ENCODE results near the gene EXOC6B. TPM values are rescaled to one million over a fixed set of nuclear protein-coding genes. Genes with fewer than 3 reads are reported as not detected.
"Not testable (repeated sequence)": the region's sequence is repeated elsewhere in the genome, so short reads cannot be mapped to it uniquely, and the experiment has no call there.

The EXOC6B gene
- total RNA-seq, 1 donor: 9.2 TPM

DNA sequence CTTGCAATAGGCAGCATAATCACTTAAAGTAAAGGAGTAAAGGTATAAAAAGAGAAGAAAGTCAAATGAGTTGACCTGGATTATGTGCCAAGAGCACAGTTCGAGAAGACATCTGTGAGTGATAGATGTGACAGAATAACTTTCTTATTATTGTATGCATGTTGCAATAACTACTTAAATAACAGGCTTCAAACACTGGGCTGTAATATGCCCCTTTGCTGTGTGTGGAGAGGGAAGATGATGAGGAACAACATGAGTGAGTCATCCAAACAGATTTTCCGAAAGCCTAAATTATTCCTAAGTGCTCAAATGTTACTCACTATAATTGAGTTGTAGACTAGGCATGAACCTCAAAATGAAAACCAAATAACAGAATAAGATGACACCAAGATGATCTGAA, 328.1 kb downstream of the EXOC6B start:
- no peak for DNase-seq (ENCODE audit: low read depth in 2 of 3, low spot score in 2 of 3)

DNA sequence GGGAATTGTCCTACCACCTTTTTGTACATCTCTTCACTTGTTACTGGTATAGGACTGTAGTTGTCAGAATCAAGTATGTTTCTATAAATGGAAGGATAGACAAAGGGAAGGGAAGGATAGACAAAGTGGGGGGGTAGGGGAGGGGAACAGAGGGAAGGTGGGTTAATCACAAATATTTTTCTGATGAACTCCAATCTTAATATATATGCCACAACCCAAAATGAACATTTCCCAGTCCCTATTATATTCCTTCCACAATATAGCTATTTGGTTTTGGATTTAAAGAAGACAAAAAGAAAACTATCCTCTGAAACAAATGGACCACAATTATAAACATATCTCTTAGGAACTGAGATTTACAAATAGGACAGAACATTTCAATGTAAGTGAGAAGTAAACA, 329.4 kb downstream of the EXOC6B start:
- no peak for DNase-seq (ENCODE audit: low read depth in 2 of 3, low spot score in 2 of 3)

DNA sequence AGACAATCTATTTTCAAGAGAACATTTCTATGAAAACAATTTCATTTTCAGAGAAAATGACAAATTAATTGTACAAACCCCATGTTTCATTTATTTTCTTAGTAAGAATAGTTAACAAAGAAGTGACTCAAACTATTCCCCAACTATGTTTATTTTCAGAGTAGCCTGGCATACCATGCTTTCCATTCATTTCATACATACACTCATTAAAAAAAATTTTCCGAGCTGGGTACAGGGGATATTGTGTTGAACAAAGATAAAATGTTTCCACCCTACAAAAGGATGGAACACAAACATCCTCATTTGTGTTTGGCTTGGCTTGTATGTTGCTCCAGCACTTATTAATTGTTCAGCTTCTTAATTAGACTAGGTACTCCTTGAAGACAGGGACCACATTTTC, 331.4 kb downstream of the EXOC6B start:
- DNase-seq (ENCODE audit: low read depth in 2 of 3, low spot score in 2 of 3): no peak

DNA sequence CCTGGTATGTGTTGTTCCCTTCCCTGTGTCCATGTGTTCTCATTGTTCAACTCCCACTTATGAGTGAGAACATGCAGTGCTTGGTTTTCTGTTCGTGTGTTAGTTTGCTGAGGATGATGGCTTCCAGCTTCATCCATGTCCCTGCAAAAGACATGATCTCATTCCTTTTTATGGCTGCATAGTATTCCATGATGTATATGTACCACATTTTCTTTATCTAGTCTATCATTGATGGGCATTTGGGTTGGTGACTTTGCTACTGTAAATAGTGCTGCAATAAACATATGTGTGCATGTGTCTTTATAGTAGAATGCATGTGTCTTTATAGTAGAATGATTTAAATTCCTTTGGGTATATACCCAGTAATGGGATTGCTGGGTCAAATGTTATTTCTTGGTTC, 341.2 kb downstream of the EXOC6B start:
- DNase-seq (ENCODE audit: low read depth in 2 of 3, low spot score in 2 of 3): not testable (repeated sequence)

DNA sequence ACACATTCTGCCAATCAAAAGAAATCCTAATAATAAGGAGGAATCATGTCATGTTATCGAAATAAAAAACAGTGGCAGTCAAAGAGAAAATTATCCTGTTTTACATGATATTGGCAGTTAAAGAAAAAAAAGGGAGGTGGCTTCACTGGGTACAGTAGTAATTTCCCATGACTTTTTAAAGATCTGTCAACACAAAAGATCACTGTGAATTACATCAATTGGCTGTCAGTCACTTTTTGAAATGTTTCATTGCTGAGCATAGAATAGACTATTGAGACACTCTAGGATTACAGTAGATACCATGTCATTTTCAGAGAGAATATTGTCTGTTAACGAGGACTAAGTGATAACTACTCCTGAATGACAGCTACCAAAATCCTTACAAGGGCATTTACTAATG, 342.5 kb downstream of the EXOC6B start:
- DNase-seq (ENCODE audit: low read depth in 2 of 3, low spot score in 2 of 3): no peak

DNA sequence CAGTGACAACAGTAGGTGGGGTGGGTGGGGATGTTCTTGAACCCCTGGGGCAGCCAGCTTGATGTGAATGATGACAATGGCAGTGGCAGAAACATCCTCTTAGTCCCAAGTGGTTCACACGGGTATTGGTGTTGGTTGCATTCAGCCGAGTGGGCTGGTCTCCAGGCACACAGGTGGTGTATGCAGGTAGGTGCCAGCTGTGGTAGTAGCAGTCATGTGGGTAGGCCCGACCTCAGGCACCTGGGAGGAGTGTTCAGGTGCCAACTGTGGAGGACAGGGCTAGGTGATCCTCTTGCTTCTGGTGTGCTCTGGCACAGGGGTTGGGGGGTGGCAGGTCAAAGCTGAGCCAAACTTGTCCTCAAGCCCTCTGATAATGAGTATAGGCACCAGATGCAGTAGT, 350.6 kb downstream of the EXOC6B start:
- DNase-seq (ENCODE audit: low read depth in 2 of 3, low spot score in 2 of 3): no peak

DNA sequence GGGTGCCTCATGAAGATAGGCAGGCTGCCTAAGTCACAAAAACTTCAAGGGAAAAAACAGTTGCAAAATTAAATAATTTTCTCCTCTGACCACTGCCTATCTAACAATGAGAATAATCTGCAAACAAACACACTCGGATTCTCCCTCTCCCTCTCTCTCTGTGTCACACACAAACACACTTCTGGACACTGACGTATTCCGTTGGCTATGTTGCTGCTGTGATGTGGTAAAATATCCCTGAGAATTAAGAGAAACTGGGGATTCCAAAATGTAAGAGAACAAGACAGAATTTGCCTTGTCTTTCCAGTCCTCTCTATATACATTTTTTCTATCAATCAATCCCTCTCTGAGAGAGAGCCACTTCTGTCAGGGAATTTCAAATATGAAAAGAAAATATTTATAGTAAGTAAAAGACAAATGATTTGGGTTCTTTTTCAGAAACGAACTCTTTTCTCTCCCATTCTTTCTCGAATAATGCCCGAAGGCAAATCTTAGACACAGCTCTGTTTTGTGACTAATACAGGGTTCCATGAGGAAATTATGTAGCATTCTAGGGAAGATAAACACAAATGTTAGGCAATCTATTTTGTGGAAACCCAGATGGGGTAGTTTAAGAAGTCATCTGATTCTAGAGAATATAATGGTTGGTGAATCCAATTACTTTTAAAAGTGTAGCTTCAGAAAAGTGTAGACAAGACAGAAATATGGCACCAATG, 367.9 kb downstream of the EXOC6B start:
- DNase-seq (ENCODE audit: low read depth in 2 of 3, low spot score in 2 of 3): no peak

DNA sequence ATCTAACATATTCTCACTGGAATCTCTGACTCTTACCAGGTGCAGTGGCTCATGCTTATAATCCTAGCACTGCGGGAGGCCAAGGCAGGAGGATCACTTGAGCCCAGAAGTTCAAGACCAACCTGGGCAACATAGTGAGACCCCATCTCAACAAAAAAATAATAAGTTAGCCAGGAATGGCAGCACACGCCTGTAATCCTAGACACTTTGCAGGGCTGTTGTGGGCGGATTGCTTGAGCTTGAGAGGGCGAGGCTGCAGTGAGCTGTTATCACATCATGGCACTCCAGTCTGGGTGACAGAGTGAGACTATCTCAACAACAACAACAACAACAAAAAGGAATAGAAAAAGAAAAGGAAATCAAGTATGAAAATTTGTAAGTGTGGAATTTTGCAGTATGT, 371.6 kb downstream of the EXOC6B start:
- DNase-seq (ENCODE audit: low read depth in 2 of 3, low spot score in 2 of 3): no peak

DNA sequence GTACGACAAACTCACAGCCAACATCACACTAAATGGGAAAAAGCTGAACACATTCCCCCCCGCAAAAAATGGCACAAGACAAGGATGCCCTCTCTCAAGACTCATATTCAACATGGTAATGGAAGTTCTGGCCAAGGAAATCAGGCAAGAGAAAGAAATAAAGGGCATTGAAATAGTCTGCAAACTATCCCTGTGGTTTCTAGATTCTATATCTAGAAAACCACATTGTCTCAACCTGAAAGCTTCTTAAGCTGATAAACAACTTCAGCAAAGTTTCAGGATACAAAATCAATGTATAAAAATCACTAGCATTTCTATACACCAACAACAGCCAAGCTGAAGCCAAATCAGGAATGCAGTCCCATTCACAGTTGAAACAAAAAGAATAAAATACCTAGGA, 383.6 kb downstream of the EXOC6B start:
- no peak for DNase-seq (ENCODE audit: low read depth in 2 of 3, low spot score in 2 of 3)

DNA sequence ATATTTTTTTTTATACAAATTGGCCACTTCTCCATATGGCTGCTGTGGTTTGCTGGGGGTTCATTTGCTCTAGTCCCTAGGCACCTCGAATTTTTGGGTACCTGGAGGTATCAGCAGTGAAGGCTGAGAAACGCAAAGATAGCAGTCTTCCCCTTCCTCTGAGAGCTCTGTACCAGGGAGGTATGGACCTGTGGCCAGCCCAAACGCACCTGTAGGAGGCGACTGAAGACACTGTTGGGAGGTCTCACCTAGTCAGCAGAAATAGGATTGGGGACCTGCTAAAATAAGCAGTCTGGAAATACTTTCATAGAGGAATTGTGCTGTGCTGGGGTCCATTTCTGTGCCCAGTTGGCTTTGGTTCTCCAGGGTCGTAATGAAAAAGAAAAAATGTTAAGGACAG, 385.9 kb downstream of the EXOC6B start:
- DNase-seq (ENCODE audit: low read depth in 2 of 3, low spot score in 2 of 3): no peak

DNA sequence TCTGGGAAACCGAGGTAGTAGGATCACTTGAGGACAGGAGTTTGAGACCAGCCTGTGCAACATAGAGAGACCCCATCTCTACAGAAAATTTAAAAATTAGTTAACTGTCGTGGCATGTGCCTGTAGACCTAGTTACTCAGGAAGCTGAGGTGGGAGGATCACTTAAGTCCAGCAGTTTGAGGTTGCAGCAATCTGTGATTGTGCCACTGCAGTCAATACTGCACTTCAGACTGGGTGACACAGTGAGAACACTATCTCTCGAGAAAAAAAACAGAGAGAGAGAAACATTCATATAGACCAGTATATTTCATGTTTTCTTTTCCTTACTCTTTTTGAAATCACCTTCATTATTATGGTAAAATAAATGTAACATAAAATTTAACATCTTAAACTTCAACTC, 387.5 kb downstream of the EXOC6B start:
- DNase-seq (ENCODE audit: low read depth in 2 of 3, low spot score in 2 of 3): no peak

DNA sequence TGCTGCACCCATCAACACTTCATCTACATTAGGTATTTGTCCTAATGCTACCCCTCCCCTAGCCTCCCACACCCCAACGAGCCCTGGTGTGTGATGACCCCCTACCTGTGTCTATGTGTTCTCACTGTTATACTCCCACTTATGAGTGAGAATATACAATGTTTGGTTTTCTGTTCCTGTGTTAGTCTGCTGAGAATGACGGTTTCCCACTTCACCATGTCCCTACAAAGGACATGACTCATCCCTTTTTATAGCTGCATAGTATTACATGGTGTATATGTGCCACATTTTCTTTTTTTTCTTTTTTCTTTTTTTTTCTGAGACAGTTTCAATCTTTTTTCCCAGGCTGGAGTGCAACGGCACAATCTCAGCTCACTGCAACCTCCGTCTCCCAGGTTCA, 394.1 kb downstream of the EXOC6B start:
- DNase-seq (ENCODE audit: low read depth in 2 of 3, low spot score in 2 of 3): no peak

DNA sequence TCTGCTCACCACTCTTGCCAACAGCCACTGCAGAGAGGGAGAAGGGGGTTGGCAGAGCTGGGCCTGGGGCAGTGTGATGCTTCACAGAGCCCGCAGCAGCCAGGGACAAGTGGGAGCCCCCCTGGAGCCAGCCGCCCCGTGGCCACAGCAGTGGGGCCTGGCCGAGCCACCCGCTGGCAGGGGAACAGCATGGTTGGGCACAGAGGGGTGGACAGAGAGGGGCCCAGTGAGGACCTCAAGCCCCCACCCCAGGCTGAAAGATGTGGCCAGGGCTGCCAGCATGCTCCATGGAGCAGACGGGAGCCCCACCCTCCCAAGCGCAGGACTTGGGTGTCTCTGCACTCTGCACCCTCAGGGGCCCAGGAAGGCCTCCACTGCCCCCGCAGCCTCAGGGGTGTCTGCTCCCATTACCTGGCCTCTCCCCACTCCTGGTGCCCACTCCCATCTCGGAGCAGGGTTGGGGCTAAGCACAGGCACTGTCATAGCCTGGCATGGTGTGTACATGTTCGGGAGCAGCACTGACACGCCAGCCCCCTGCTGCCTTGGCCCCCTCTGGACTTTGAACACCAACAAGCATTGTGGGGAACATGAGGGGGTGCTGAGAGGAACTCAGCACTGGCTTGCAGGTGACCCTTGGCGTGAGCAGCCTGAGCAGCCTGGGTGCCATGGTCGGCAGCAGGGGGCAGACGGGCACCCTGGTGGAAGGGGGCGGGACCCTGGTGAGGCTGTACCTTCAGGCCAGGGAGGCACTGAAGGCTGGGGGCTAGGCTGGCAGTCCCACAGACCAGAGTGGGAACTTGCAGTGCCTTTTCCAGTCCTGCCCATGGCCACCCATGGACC, 398.6 kb downstream of the EXOC6B start:
- no peak for DNase-seq (ENCODE audit: low read depth in 2 of 3, low spot score in 2 of 3)

DNA sequence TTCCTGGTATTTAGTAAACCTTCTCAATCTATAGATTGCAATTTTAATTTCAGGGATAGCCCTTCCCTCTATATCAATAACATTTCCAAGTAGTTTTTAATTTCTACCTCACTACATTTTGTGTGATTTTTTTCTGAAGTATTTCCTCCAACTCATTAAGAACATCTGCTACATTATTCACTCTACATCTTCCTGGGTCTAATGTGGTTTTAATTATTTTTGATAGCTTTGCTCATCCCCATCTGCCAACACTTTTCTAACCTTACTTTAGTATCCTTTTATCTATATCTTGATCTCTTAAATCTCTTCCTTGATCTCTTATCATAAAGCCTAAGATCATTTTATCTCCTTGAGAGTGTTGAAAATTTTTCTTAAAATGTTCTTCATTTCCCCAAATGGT, 399.8 kb downstream of the EXOC6B start:
- DNase-seq (ENCODE audit: low read depth in 2 of 3, low spot score in 2 of 3): no peak

DNA sequence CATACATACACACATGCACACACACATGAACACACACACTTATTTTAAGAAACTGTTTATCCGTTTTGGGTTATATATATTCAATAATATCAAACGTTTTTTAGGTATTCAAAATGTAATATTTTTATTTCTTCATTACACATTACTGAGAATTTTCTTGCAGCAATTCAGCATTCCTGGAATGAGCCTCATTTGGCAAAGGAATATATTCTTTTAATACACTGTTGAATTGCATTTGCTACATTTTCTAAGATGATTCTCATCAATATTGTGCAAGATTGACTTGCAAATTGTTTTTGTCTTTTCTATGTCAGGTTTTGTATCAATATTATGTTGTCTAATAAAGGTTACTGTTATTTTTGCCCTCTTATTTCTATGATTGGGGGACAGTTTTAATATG, 402.1 kb downstream of the EXOC6B start:
- DNase-seq (ENCODE audit: low read depth in 2 of 3, low spot score in 2 of 3): no peak

DNA sequence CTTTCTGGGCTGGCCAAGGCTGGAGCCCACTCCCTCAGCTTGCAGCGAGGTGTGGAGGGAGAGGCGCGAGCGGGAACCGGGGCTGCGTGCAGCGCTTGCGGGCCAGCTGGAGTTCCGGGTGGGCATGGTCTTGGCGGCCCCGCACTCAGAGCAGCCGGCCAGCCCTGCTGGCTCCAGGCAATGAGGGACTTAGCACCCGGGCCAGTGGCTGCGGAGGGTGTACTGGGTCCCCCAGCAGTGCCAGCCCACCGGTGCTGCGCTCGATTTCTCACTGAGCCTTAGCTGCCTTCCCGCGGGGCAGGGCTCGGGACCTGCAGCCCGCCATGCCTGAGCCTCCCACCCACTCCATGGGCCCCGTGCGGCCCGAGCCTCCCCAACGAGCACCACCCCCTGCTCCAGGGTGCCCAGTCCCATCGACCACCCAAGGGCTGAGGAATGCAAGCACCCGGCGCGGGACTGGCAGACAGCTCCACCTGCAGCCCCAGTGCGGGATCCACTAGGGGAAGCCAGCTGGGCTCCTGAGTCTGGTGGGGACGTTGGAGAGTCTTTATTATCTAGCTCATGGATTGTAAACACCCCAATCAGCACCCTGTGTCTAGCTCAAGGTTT, 404.0 kb downstream of the EXOC6B start:
- not testable (repeated sequence) for DNase-seq (ENCODE audit: low read depth in 2 of 3, low spot score in 2 of 3)

DNA sequence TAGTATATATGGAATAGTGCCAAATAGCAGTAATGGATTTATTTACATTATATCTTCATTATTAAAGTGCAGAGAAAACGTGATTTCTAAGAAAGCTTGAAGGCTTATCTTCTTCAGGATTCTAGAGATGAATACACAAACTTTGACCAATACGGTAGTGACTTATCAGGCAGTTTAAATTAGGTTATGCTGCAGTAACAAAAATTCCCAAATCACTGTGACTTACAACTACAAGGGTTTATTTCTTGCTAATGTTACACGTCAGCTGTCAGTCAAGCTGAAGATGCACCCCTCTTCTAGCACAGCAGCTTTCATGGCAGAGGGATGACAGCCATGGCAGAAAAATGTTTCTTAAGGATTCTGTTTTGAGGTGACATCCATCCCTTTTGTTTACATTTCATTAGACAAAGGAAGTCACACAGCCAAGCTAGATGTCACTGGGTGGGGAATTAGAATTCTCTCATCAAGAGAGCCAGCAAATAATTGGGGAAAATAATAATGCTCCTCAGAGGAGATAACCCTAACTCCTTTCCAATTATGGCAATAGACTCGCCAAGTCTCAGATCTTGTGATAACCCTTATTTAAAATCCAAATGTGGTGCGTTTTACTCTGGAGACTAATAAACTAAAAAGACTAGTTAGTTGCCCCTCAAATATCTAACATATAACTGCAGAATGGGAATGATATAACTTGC, 409.9 kb downstream of the EXOC6B start:
- no peak for DNase-seq (ENCODE audit: low read depth in 2 of 3, low spot score in 2 of 3)

DNA sequence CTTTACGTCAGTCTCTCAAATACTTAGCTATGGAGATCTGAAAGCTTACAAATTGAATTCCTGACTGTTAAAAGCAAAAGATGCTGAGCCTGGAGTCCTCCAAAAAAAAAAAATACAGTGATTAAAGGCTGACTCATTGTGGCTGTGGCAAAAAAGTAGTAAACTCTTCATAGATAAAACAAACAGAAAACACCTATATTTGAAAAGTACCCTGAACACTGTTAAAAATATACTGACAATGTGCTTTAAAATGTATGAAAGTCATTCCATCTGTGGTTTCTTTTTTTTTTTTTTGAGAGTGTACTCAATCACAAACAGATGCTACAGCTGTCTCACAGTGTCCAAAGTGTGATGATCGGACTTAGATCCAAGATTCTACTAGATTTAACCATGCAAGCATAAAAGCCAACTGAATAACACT, 410.6 kb downstream of the EXOC6B start:
- DNase-seq (ENCODE audit: low read depth in 2 of 3, low spot score in 2 of 3): no peak

DNA sequence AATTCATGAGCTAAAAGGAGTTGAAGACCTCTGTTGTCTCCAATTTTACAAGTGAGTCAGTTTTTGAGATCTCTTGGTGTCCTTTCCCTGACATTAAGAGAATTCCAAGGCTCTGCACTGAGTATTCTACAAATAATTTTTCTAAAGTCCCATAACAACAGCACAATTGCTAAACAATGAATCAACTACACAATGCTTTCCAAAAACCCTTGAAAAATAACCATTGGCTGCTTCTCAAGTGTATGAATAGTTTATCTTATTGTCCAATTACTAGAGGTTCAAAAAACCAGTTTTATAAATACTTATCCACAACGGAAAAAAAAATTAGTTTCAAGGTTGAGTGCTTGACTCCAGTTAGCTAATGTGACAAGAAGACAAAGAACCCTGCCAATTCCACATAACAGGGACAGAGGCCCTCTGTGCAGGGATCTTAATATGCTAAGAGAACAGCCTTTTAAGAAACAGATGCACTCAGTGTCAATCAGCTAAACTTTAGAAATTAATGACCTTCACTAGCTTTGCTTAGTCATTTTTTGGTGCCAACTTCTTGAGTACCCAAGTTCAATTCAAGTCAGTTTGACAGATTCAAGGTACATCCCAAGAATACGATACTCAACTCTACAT, 411.6 kb downstream of the EXOC6B start:
- no peak for DNase-seq (ENCODE audit: low read depth in 2 of 3, low spot score in 2 of 3)

DNA sequence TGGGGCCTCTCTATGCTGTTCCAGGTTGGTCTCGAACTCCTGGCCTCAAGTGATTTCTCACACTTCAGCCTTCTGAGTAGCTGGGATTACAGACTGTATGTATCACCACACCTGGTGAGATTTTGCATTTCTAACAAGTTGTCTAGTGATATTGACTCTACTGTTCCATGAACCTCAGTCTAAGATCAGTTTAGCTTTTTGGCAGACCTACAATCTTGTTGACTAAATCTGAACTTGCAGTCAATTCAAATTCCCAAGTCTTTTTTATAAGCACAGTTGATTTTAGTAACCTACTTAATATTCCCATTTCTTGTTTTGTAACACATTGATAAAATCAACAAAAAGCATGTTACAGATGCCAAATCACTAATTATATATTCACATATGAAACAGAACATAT, 412.1 kb downstream of the EXOC6B start:
- DNase-seq (ENCODE audit: low read depth in 2 of 3, low spot score in 2 of 3): no peak

DNA sequence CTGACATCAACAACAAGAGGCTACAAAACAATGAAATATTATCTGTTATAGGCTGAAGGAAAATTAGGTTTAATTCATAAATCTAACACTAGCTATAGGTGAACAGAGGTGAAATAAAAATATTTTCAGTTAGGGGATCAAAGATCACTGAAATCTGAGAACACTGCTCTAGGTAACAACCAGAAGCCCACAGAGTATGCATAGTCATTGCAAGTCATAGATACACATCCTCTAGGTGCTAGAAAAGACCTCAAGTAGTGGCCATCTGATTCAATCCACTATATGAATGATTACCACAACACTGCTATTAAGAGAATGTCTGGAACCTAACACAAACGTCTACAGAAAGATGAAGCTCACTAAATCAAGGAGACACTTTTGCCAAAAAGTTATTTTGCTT, 413.6 kb downstream of the EXOC6B start:
- DNase-seq (ENCODE audit: low read depth in 2 of 3, low spot score in 2 of 3): no peak
